ENCODE results near the gene MAPK8IP2. TPM values are rescaled to one million over a fixed set of nuclear protein-coding genes. Genes with fewer than 3 reads are reported as not detected.

The MAPK8IP2 gene
- total and polyA plus RNA-seq, 2 of the 4 experiments (the other 2 are of a cell fraction) = under 0.01 to 0.14 TPM

- TF ChIP-seq CHD1 (IDR thresholded peaks at IDR 0.05; ENCODE audit: low read depth, low read length) = no peak
- TF ChIP-seq RFX5 (IDR thresholded peaks at IDR 0.05; ENCODE audit: low read depth, low read length) = no peak
- no peak for TF ChIP-seq CTCF (conservative IDR thresholded peaks at IDR 0.05; ENCODE audit: low read depth, low read length)
- no peak for TF ChIP-seq MXI1 (IDR thresholded peaks at IDR 0.05; ENCODE audit: borderline replicate concordance, low read depth, low read length)
- no peak for TF ChIP-seq RCOR1 (IDR thresholded peaks at IDR 0.05; ENCODE audit: insufficient replicate concordance, low read length)
- TF ChIP-seq POLR2A (IDR thresholded peaks at IDR 0.05; ENCODE audit: low read depth, low read length) = no peak
- no peak for TF ChIP-seq RAD21 (IDR thresholded peaks at IDR 0.05; ENCODE audit: low read length)
- TF ChIP-seq MAZ (IDR thresholded peaks at IDR 0.05; ENCODE audit: borderline replicate concordance, low read depth, low read length) = no peak
- no peak for TF ChIP-seq USF2 (IDR thresholded peaks at IDR 0.05; ENCODE audit: low read depth, low read length)
- no peak for TF ChIP-seq FOS (IDR thresholded peaks at IDR 0.05; ENCODE audit: low read depth, low read length)
- TF ChIP-seq MAFK (IDR thresholded peaks at IDR 0.05; ENCODE audit: low read depth, low read length) = no peak
- TF ChIP-seq SMC3 (IDR thresholded peaks at IDR 0.05; ENCODE audit: low read depth, low read length) = no peak
- no peak for TF ChIP-seq CEBPB (IDR thresholded peaks at IDR 0.05; ENCODE audit: low read depth, low read length)
- no peak for TF ChIP-seq ELK1 (IDR thresholded peaks at IDR 0.05; ENCODE audit: borderline replicate concordance, low read depth, low read length)
- no peak for TF ChIP-seq BHLHE40 (IDR thresholded peaks at IDR 0.05; ENCODE audit: low read depth, low read length)
- no peak overlapping the region for H3K23ac ChIP-seq (ENCODE audit: low read depth, low read length)
- no peaks in the 10 kb centered on the region for H3K9me3 ChIP-seq (ENCODE audit: control insufficient read depth, insufficient read depth, low read length)
- H3K4me3 ChIP-seq (ENCODE audit: insufficient read depth, low read depth, low read length) = no peak overlapping the region
- BruUV-seq (replicated peaks) = no TSS peak
- no peak overlapping the region for H2BK15ac ChIP-seq (ENCODE audit: low read depth, low read length)
- no peak overlapping the region for H3K4me2 ChIP-seq (ENCODE audit: low read depth, low read length)
- no peak overlapping the region for H3K9ac ChIP-seq (ENCODE audit: low read depth, low read length)
- no peak overlapping the region for H2AK5ac ChIP-seq (ENCODE audit: low read depth, low read length)
- H3K14ac ChIP-seq (replicated peaks; ENCODE audit: low read depth, low read length) = no peak overlapping the region
- no peak overlapping the region for H2AFZ ChIP-seq (replicated peaks; ENCODE audit: low read length, poor library complexity)
- no peak for ATAC-seq (ENCODE audit: low read depth)
- H2BK20ac ChIP-seq (ENCODE audit: low read depth, low read length) = no peak overlapping the region
- ChIA-PET POLR2A (ENCODE audit: unreplicated experiment) (no interaction called here), CTCF (interaction anchor here (0.5 kb wide), 1 partner anchor 166 kb away, joined by 3 read pairs; no protein-coding TSS in a partner anchor)
- no peaks in the 10 kb centered on the region for H4K20me1 ChIP-seq (ENCODE audit: insufficient read depth, low read length)
- no peaks in the 10 kb centered on the region for H3K4me1 ChIP-seq (ENCODE audit: control insufficient read depth, insufficient read depth, low read length)
- H3K79me1 ChIP-seq (ENCODE audit: low read depth in 1 of 2, low read length in 2 of 2) = no peaks in the 10 kb centered on the region
- H2BK5ac ChIP-seq (ENCODE audit: low read depth, low read length, poor library complexity, severe bottlenecking) = no peak overlapping the region
- intact Hi-C loops (cut with micrococcal nuclease) = no loop called here
- no peak overlapping the region for H2AK9ac ChIP-seq (replicated peaks; ENCODE audit: low read depth, low read length, poor library complexity)
- DNase-seq = no peak
- no peaks in the 10 kb centered on the region for H3K36me3 ChIP-seq (ENCODE audit: control insufficient read depth, insufficient read depth, low read length)
- no peak overlapping the region for H4K91ac ChIP-seq (ENCODE audit: insufficient read depth, low read depth, low read length)
- H3K4ac ChIP-seq (ENCODE audit: low read depth, low read length) = no peak overlapping the region
- no peak overlapping the region for H3K18ac ChIP-seq (ENCODE audit: low read depth, low read length)
- H3K27ac ChIP-seq (ENCODE audit: insufficient read depth, low read length) = no peak overlapping the region
- H4K8ac ChIP-seq (ENCODE audit: low read depth in 2 of 2, low read length in 2 of 2) = no peak overlapping the region
- H3K56ac ChIP-seq (ENCODE audit: extremely low read depth, insufficient read depth, low read length) = no peak overlapping the region
- H2BK120ac ChIP-seq (ENCODE audit: low read depth, low read length) = no peak overlapping the region
- H3K27me3 ChIP-seq (ENCODE audit: control insufficient read depth, insufficient read depth, low read length) = peaks cover 19% of the 10 kb centered on the region; the same call in 1 of the 2 replicates
- dilution Hi-C loops (cut with HindIII; ENCODE audit: low sequenced_read_pairs, unreplicated experiment) = no loop called here
- H4K5ac ChIP-seq (ENCODE audit: low read depth, low read length) = no peak overlapping the region
- 88% methylated on average over 7 of the region's 11 CpGs; no CpG with 5 or more reads in 1 of the 2 experiments for WGBS, 2 experiments (ENCODE audit: extremely low coverage in 2 of 2, insufficient read length in 1 of 2)
- 0 out of 2 replicates have a peak, but pooled peaks cover 4% of the 10 kb centered on the region for H3K9me1 ChIP-seq (ENCODE audit: insufficient read depth, low read length)
- in situ Hi-C loops (cut with MboI; ENCODE audit: low sequenced_read_pairs) = no loop called here
Observed at GRCh38 chr22:50564289-50564688, 36.3 kb upstream of the MAPK8IP2 start.
